ENCODE data around the gene RAB44.

Gene RAB44

GRCh38 chr6:36769676-36770499, 72.3 kb downstream of the RAB44 start:
- Histone ChIP-seq H3K4me3 (ENCODE audit: low read depth, low read length, poor library complexity, severe bottlenecking) (no peak overlapping the region), H3K4me2 (ENCODE audit: low read length) (peak overlapping the region; percentile 13; the same call in 1 of the 2 replicates), H3K79me2 (ENCODE audit: insufficient read depth, low read length) (no peaks in the 10 kb centered on the region), H3K9me3 (ENCODE audit: low read length) (no peaks in the 10 kb centered on the region), H3K4me1 (ENCODE audit: insufficient read depth, low read length, severe bottlenecking) (peaks cover 59% of the 10 kb centered on the region), H4K20me1 (ENCODE audit: insufficient read depth, low read length) (no peaks in the 10 kb centered on the region), H3K27me3 (ENCODE audit: insufficient read depth, low read length) (no peaks in the 10 kb centered on the region), H3K36me3 (ENCODE audit: insufficient read depth, low read length) (no peaks in the 10 kb centered on the region), H3F3A (ENCODE audit: insufficient read depth, low read length) (no peaks in the 10 kb centered on the region), H3K9ac (ENCODE audit: low read length) (no peak overlapping the region), H2AFZ (ENCODE audit: low read length) (no peak overlapping the region), H3K27ac (ENCODE audit: low read depth, low read length, poor library complexity, severe bottlenecking) (peak overlapping the region; percentile 14), H3K9me2 (ENCODE audit: low read depth, low read length) (no peaks in the 10 kb centered on the region)
- TF ChIP-seq EZH2 (IDR thresholded peaks at IDR 0.05; ENCODE audit: borderline replicate concordance, low read length) = no peak
- no peak for TF ChIP-seq CTCF (IDR thresholded peaks at IDR 0.05; ENCODE audit: low read length)

- Histone ChIP-seq H3K36me3 (ENCODE audit: insufficient read depth, low read length) (no peaks in the 10 kb centered on the region), H3K9me2 (ENCODE audit: low read depth, low read length) (no peaks in the 10 kb centered on the region), H3K9me3 (ENCODE audit: low read length) (no peaks in the 10 kb centered on the region), H3K4me2 (ENCODE audit: low read length) (no peak overlapping the region), H3K4me1 (ENCODE audit: insufficient read depth, low read length, severe bottlenecking) (peaks cover 47% of the 10 kb centered on the region), H4K20me1 (ENCODE audit: insufficient read depth, low read length) (no peaks in the 10 kb centered on the region), H3K27me3 (ENCODE audit: insufficient read depth, low read length) (no peaks in the 10 kb centered on the region), H3K79me2 (ENCODE audit: insufficient read depth, low read length) (no peaks in the 10 kb centered on the region), H2AFZ (ENCODE audit: low read length) (no peak overlapping the region), H3K4me3 (ENCODE audit: low read depth, low read length, poor library complexity, severe bottlenecking) (no peak overlapping the region), H3F3A (ENCODE audit: insufficient read depth, low read length) (no peaks in the 10 kb centered on the region), H3K9ac (ENCODE audit: low read length) (no peak overlapping the region), H3K27ac (ENCODE audit: low read depth, low read length, poor library complexity, severe bottlenecking) (no peak overlapping the region)
- TF ChIP-seq CTCF (IDR thresholded peaks at IDR 0.05; ENCODE audit: low read length) (no peak), EZH2 (IDR thresholded peaks at IDR 0.05; ENCODE audit: borderline replicate concordance, low read length) (no peak)
Measured at GRCh38 chr6:36771145-36771544, 73.5 kb downstream of the RAB44 start.

- H3K4me3 ChIP-seq (ENCODE audit: low read depth, low read length, poor library complexity, severe bottlenecking) = no peak overlapping the region
- no peak overlapping the region for H2AFZ ChIP-seq (ENCODE audit: low read length)
- no peaks in the 10 kb centered on the region for H3K9me2 ChIP-seq (ENCODE audit: low read depth, low read length)
- no peak overlapping the region for H3K9ac ChIP-seq (ENCODE audit: low read length)
- TF ChIP-seq CTCF (IDR thresholded peaks at IDR 0.05; ENCODE audit: low read length) = no peak
- no peak for TF ChIP-seq EZH2 (IDR thresholded peaks at IDR 0.05; ENCODE audit: borderline replicate concordance, low read length)
- H4K20me1 ChIP-seq (ENCODE audit: insufficient read depth, low read length) = no peaks in the 10 kb centered on the region
- H3K36me3 ChIP-seq (ENCODE audit: insufficient read depth, low read length) = no peaks in the 10 kb centered on the region
- H3K27ac ChIP-seq (ENCODE audit: low read depth, low read length, poor library complexity, severe bottlenecking) = no peak overlapping the region
- H3K9me3 ChIP-seq (ENCODE audit: low read length) = no peaks in the 10 kb centered on the region
- H3F3A ChIP-seq (ENCODE audit: insufficient read depth, low read length) = no peaks in the 10 kb centered on the region
- H3K4me1 ChIP-seq (ENCODE audit: insufficient read depth, low read length, severe bottlenecking) = peaks cover 34% of the 10 kb centered on the region
- no peak overlapping the region for H3K4me2 ChIP-seq (ENCODE audit: low read length)
- no peaks in the 10 kb centered on the region for H3K27me3 ChIP-seq (ENCODE audit: insufficient read depth, low read length)
- no peaks in the 10 kb centered on the region for H3K79me2 ChIP-seq (ENCODE audit: insufficient read depth, low read length)
Measured at GRCh38 chr6:36772397-36772796, 74.8 kb downstream of the RAB44 start.

Measured in OCI-LY1 (cell line).